ENCODE results near the gene HGF.

GRCh38 chr7:81682873-81683272 lies 87.0 kb downstream of the HGF start:
- no peak for TF ChIP-seq EP300 (IDR thresholded peaks at IDR 0.05; ENCODE audit: low read depth)
- TF ChIP-seq, protein P1, sequence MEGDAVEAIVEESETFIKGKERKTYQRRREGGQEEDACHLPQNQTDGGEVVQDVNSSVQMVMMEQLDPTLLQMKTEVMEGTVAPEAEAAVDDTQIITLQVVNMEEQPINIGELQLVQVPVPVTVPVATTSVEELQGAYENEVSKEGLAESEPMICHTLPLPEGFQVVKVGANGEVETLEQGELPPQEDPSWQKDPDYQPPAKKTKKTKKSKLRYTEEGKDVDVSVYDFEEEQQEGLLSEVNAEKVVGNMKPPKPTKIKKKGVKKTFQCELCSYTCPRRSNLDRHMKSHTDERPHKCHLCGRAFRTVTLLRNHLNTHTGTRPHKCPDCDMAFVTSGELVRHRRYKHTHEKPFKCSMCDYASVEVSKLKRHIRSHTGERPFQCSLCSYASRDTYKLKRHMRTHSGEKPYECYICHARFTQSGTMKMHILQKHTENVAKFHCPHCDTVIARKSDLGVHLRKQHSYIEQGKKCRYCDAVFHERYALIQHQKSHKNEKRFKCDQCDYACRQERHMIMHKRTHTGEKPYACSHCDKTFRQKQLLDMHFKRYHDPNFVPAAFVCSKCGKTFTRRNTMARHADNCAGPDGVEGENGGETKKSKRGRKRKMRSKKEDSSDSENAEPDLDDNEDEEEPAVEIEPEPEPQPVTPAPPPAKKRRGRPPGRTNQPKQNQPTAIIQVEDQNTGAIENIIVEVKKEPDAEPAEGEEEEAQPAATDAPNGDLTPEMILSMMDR (IDR thresholded peaks at IDR 0.05), result no peak
- no peak for TF ChIP-seq POLR2A (IDR thresholded peaks at IDR 0.05)
